Uterus (tissue), 4 donors: ENCODE data around the gene BCAT1. TPM values are rescaled to one million over a fixed set of nuclear protein-coding genes. Genes with fewer than 3 reads are reported as not detected.
"Not testable (repeated sequence)": the region's sequence is repeated elsewhere in the genome, so short reads cannot be mapped to it uniquely, and the experiment has no call there.

Experiments used
- DNase-seq, 2 donors: peaks; one replicate each; pipeline ENCODE4 v3.0.0-alpha.2; 2019 to 2020
- H3K27ac ChIP-seq, 2 donors: fragments of 200-600 bp; sonication (generic); 1 replicate in 1 of 2; 2 replicates in 1 of 2; pipeline ENCODE4 v1.5.1; 2016 to 2018
- H3K27me3 ChIP-seq, 2 donors: fragments of 200-600 bp; sonication (generic); one replicate each; pipeline ENCODE4 v1.5.1; 2018 to 2019; ENCODE audit warnings: control low read depth in 1 of 2
- H3K36me3 ChIP-seq, 2 donors: fragments of 200-600 bp; sonication (generic); one replicate each; pipeline ENCODE4 v1.5.1; 2019; ENCODE audit warnings: control low read depth in 1 of 2
- H3K4me1 ChIP-seq, 2 donors: fragments of 200-600 bp; sonication (generic); one replicate each; pipeline ENCODE4 v1.5.1; 2018 to 2019; ENCODE audit warnings: control low read depth in 1 of 2
- H3K4me3 ChIP-seq, 2 donors: fragments of 200-600 bp; sonication (generic); 1 replicate in 1 of 2; 2 replicates in 1 of 2; pipeline ENCODE4 v1.5.1; 2018 to 2019; ENCODE audit warnings: mild to moderate bottlenecking in 1 of 2
- H3K9me3 ChIP-seq, 2 donors: fragments of 200-600 bp; sonication (generic); one replicate each; pipeline ENCODE4 v1.5.1; 2019; ENCODE audit warnings: control low read depth in 1 of 2
- POLR2A ChIP-seq, 2 donors: fragments of 450-650 bp; IDR thresholded peaks; one replicate each; pipeline ENCODE4 v1.6.1; 2016; ENCODE audit warnings: antibody characterized with exemption in 2 of 2, mild to moderate bottlenecking in 1 of 2, moderate library complexity in 1 of 2
- intact Hi-C: fragments of 100-400 bp; cut with DNase I; formaldehyde crosslinking; loops from one replicate; pipeline ENCODE4 v1.15.1; 2023; ENCODE audit warnings: low total_unique reads
- total RNA-seq, 4 donors: library from RNA; depleted of rRNA in 3 of 4; stranded (reverse); fragments of >200 nt in 3 of 4; gene quantifications; one replicate each; pipeline versions ENCODE4 v1.1.0 to v1.2.4, GENCODE V29; 2014 to 2023
- TF ChIP-seq, protein P1 (sequence below), 4 experiments: fragments of 200-600 bp in 2 of 4; fragments of 450-650 bp in 2 of 4; sonication (generic) in 2 of 4; IDR thresholded peaks; one replicate each; pipeline ENCODE4 v1.5.1; 2016 to 2019; ENCODE audit warnings: antibody characterized with exemption in 4 of 4, mild to moderate bottlenecking in 2 of 4, moderate library complexity in 1 of 4
- donor health status: DM: yes; HTN: yes; CAD: no.

Gene BCAT1
- total RNA-seq, 4 donors from 2014 or later: 23.6 to 221 (median 59.7) TPM

DNA sequence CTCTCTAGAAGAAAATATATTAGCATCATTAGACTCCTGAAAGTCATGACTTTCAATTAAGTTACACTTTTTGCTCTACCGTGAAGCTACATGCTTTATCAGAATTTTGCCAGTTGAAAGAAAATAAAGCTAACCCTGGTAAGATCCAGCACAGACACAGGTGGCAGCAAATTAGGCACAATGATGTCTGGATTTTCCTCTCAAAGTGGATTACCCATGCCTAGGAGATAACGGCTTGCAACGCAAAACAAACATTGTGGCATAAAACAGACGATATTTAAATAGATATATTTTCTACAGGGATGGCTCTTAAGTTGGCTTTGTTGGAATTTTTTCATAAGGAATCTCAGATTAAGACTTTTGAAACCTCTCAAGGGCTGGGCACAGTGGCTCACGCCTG is 33.4 kb downstream of the BCAT1 start:
- H3K9me3 ChIP-seq: no peaks in the 10 kb centered on the region
- H3K27me3 ChIP-seq: no peaks in the 10 kb centered on the region
- intact Hi-C loops: no loop called here
- H3K36me3 ChIP-seq: no peaks in the 10 kb centered on the region
- no peak overlapping the region for H3K4me3 ChIP-seq
- no peak for TF ChIP-seq POLR2A (IDR thresholded peaks at IDR 0.05)
- TF ChIP-seq, protein P1, sequence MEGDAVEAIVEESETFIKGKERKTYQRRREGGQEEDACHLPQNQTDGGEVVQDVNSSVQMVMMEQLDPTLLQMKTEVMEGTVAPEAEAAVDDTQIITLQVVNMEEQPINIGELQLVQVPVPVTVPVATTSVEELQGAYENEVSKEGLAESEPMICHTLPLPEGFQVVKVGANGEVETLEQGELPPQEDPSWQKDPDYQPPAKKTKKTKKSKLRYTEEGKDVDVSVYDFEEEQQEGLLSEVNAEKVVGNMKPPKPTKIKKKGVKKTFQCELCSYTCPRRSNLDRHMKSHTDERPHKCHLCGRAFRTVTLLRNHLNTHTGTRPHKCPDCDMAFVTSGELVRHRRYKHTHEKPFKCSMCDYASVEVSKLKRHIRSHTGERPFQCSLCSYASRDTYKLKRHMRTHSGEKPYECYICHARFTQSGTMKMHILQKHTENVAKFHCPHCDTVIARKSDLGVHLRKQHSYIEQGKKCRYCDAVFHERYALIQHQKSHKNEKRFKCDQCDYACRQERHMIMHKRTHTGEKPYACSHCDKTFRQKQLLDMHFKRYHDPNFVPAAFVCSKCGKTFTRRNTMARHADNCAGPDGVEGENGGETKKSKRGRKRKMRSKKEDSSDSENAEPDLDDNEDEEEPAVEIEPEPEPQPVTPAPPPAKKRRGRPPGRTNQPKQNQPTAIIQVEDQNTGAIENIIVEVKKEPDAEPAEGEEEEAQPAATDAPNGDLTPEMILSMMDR (IDR thresholded peaks at IDR 0.05): no peak
- no peaks in the 10 kb centered on the region for H3K4me1 ChIP-seq
- no peak overlapping the region for H3K27ac ChIP-seq
- no peak for DNase-seq

GRCh38 chr12:24913953-24914352 is 34.9 kb downstream of the BCAT1 start:
- intact Hi-C loops: no loop called here
- H3K27ac ChIP-seq: no peak overlapping the region
- no peaks in the 10 kb centered on the region for H3K9me3 ChIP-seq
- TF ChIP-seq, protein P1 (IDR thresholded peaks at IDR 0.05): no peak
- TF ChIP-seq POLR2A (IDR thresholded peaks at IDR 0.05): no peak
- H3K27me3 ChIP-seq: no peaks in the 10 kb centered on the region
- no peak overlapping the region for H3K4me3 ChIP-seq
- no peak for DNase-seq
- no peaks in the 10 kb centered on the region for H3K4me1 ChIP-seq
- H3K36me3 ChIP-seq: no peaks in the 10 kb centered on the region

DNA sequence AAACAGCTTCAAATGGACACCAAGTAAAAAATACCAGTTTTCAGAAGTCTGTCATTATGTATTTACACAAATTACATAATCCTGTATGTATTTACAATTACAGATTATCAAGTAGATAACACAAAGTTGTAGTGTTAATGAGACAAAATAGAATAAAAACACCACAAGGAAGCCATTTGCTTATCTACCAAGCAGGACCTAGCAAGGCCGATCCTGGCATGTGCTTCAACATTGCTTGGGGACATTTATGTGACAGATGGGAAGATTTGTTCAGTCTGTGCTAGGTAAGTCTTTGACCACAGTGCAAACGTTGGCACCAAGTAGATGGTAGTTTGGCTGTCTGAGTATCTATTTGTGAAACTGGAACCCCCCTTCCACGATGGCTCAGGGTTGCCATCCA is 35.8 kb downstream of the BCAT1 start:
- no peak for TF ChIP-seq POLR2A (IDR thresholded peaks at IDR 0.05)
- TF ChIP-seq, protein P1 (IDR thresholded peaks at IDR 0.05): no peak
- intact Hi-C loops: no loop called here
- no peak overlapping the region for H3K27ac ChIP-seq
- H3K27me3 ChIP-seq: no peaks in the 10 kb centered on the region
- no peaks in the 10 kb centered on the region for H3K36me3 ChIP-seq
- no peak for DNase-seq
- H3K4me1 ChIP-seq: no peaks in the 10 kb centered on the region
- no peaks in the 10 kb centered on the region for H3K9me3 ChIP-seq
- H3K4me3 ChIP-seq: no peak overlapping the region

DNA sequence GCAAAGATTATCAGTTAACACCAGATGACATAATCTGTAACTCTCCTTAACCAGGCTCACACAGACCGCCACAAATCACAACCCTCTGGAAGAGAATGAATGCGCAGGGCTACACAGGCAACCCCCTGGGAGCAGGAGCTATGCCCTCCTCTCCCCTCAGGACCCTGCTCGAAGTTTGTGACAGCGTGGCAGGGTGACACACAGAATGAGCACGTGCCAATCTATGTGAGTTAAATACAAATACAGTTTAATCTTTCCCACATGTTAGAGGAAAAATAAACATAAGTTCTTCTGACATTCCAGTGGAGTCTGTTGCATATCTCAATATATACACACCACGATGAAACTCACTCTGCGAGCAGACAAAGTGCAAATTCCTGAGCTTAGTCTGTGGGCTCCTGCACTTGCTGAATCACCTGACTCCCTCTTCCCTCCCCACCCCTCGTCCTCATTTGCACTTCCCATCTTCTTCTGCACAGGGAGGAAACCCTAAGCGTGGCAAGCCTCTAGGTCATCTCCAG is 37.6 kb downstream of the BCAT1 start:
- no peak for DNase-seq
- no peaks in the 10 kb centered on the region for H3K9me3 ChIP-seq
- no peak overlapping the region for H3K27ac ChIP-seq
- H3K4me3 ChIP-seq: no peak overlapping the region
- TF ChIP-seq, protein P1 (IDR thresholded peaks at IDR 0.05): no peak
- no peak for TF ChIP-seq POLR2A (IDR thresholded peaks at IDR 0.05)
- H3K27me3 ChIP-seq: no peaks in the 10 kb centered on the region
- H3K36me3 ChIP-seq: no peaks in the 10 kb centered on the region
- intact Hi-C loops: no loop called here
- H3K4me1 ChIP-seq: no peaks in the 10 kb centered on the region

DNA sequence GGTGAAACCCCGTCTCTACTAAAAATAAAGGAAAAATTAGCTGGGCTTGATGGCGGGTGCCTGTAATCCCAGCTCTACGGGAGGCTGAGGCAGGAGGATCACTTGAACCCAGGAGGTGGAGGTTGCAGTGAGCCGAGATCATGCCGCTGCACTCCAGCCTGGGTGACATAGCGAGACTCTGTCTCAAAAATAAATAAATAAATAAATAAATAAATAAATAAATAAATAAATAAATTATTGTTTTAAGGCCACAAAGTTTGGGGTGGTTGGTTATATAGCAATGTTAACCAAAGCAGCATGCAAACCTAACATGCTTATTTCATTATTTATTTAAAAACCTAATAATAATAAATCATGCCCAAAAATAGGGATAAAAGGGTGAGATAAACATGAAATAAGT is 38.7 kb downstream of the BCAT1 start:
- intact Hi-C loops: not testable (repeated sequence)

GRCh38 chr12:24909667-24910066 is 39.2 kb downstream of the BCAT1 start:
- H3K36me3 ChIP-seq: no peaks in the 10 kb centered on the region
- H3K4me3 ChIP-seq: no peak overlapping the region
- no peaks in the 10 kb centered on the region for H3K4me1 ChIP-seq
- DNase-seq: no peak
- no peaks in the 10 kb centered on the region for H3K9me3 ChIP-seq
- intact Hi-C loops: no loop called here
- H3K27me3 ChIP-seq: no peaks in the 10 kb centered on the region
- no peak overlapping the region for H3K27ac ChIP-seq
- no peak for TF ChIP-seq POLR2A (IDR thresholded peaks at IDR 0.05)
- TF ChIP-seq, protein P1 (IDR thresholded peaks at IDR 0.05): no peak

More for the DNA sequence above, 38.7 kb downstream of the BCAT1 start:
- not testable (repeated sequence) for H3K4me1 ChIP-seq, H3K27me3 ChIP-seq, H3K27ac ChIP-seq, H3K36me3 ChIP-seq, DNase-seq, H3K4me3 ChIP-seq, H3K9me3 ChIP-seq
